GM12878 (cell line): ENCODE measurements around the gene STARD13. TPM values are rescaled to one million over a fixed set of nuclear protein-coding genes. Genes with fewer than 3 reads are reported as not detected.

Experiments used
- ATAC-seq: fragments of 200-7000 bp; cut with Tn5 transposase; 3 replicates; pipeline ENCODE4 v1.9.1; 2020; ENCODE audit warnings: mild to moderate bottlenecking, moderate library complexity
- BruUV-seq: library from RNA; stranded (reverse); fragments of 400-500 nt; replicated peaks from 2 replicates; lab custom pipeline; 2021; lab: Mats Ljungman, UMichigan
- CTCF ChIA-PET: fragments of 300-600 bp; sonication (Branson Sonifier 250); formaldehyde crosslinking; extraction: SDS; loops from one replicate; lab custom pipeline; 2021; ENCODE audit warnings: inconsistent platforms; lab: Yijun Ruan, JAX
- POLR2A ChIA-PET: fragments of 350-600 bp; formaldehyde crosslinking; extraction: SDS; loops from one replicate; lab custom pipeline; 2021; ENCODE audit warnings: inconsistent platforms; lab: Charles Lee
- RAD21 ChIA-PET: fragments of 300-600 bp; sonication (Branson Sonifier 250); formaldehyde crosslinking; loops from one replicate; lab custom pipeline; 2023; ENCODE audit warnings: antibody characterized with exemption; ENCODE audit not compliant: unreplicated experiment; lab: Charles Lee
- SMC1A ChIA-PET: fragments of 300-600 bp; sonication (Branson Sonifier 250); formaldehyde crosslinking; loops from one replicate; lab custom pipeline; 2023; ENCODE audit not compliant: unreplicated experiment, uncharacterized antibody; lab: Charles Lee
- DNase-seq: peaks from one replicate; pipeline ENCODE4 v3.0.0-alpha.2; 2011; ENCODE audit warnings: low read depth, low spot score
- FAIRE-seq: peaks from 3 replicates; lab custom pipeline; 2011; peaks lifted over from hg19 to GRCh38; lab: Jason Lieb, UNC
- H2AFZ ChIP-seq: 2 replicates; pipeline ENCODE4 v1.6.0; 2011; ENCODE audit warnings: low read depth, low read length, control low read depth; ENCODE audit not compliant: control insufficient read depth
- H3K27ac ChIP-seq: 2 replicates; pipeline ENCODE4 v1.5.1; 2011; ENCODE audit warnings: control low read depth; ENCODE audit not compliant: control insufficient read depth, insufficient read depth
- H3K27me3 ChIP-seq, 2 experiments: replicated peaks in 1 of 2; 2 replicates each; pipeline versions ENCODE4 v1.6.0 to v1.6.1; 2011; ENCODE audit warnings: low read length in 1 of 2; ENCODE audit not compliant: control insufficient read depth in 2 of 2, insufficient read depth in 2 of 2
- H3K36me3 ChIP-seq, 2 experiments: 2 replicates each; pipeline ENCODE4 v1.5.1; 2011; ENCODE audit warnings: low read length in 1 of 2; ENCODE audit not compliant: control insufficient read depth in 2 of 2, insufficient read depth in 2 of 2
- H3K4me1 ChIP-seq: 2 replicates; pipeline ENCODE4 v1.6.1; 2011; ENCODE audit warnings: mild to moderate bottlenecking, low read length, moderate library complexity, mixed read lengths; ENCODE audit not compliant: control insufficient read depth, insufficient read depth
- H3K4me2 ChIP-seq: 2 replicates; pipeline ENCODE4 v1.6.0; 2011; ENCODE audit warnings: control low read depth; ENCODE audit not compliant: control insufficient read depth, insufficient read depth
- H3K4me3 ChIP-seq: fragments of 200-600 bp; sonication (generic); 2 replicates; pipeline ENCODE4 v1.5.1; 2016
- H3K79me2 ChIP-seq: 2 replicates; pipeline ENCODE4 v1.6.0; 2011; ENCODE audit warnings: low read length; ENCODE audit not compliant: control insufficient read depth, insufficient read depth
- H3K9ac ChIP-seq: 2 replicates; pipeline ENCODE4 v1.8.0; 2011; ENCODE audit warnings: low read length, control low read depth, mixed read lengths; ENCODE audit not compliant: control insufficient read depth, insufficient read depth
- H3K9me3 ChIP-seq: replicated peaks from 3 replicates; pipeline ENCODE4 v1.5.1; 2011; ENCODE audit warnings: mild to moderate bottlenecking, low read length; ENCODE audit not compliant: control insufficient read depth, insufficient read depth
- H4K20me1 ChIP-seq: 2 replicates; pipeline ENCODE4 v1.6.0; 2011; ENCODE audit not compliant: control insufficient read depth, insufficient read depth
- CBX5 ChIP-seq: sonication (generic); IDR thresholded peaks from 2 replicates; pipeline ENCODE4 v1.6.1; 2016; ENCODE audit warnings: low read depth, moderate library complexity, mild to moderate bottlenecking, inconsistent platforms
- CUX1 ChIP-seq: IDR thresholded peaks from 2 replicates; pipeline ENCODE4 v1.6.1; 2012; ENCODE audit warnings: improper control_type of control experiment, low read depth, low read length; ENCODE audit not compliant: insufficient replicate concordance
- ETV6 ChIP-seq, 2 experiments: fragments of 450-650 bp in 1 of 2; IDR thresholded peaks in 1 of 2; conservative IDR thresholded peaks in 1 of 2; 2 replicates each; pipeline ENCODE4 v1.6.1; 2014; ENCODE audit warnings: antibody characterized with exemption in 1 of 2, borderline replicate concordance in 1 of 2, low read depth in 1 of 2, mild to moderate bottlenecking in 1 of 2, moderate library complexity in 1 of 2
- RCOR1 ChIP-seq: conservative IDR thresholded peaks from 2 replicates; pipeline ENCODE4 v1.6.1; 2012; ENCODE audit warnings: low read depth, low read length, improper control_type of control experiment
- ZBTB40 ChIP-seq: fragments of 450-650 bp; IDR thresholded peaks from 2 replicates; pipeline ENCODE4 v1.6.1; 2016; ENCODE audit warnings: mild to moderate bottlenecking, moderate library complexity, borderline replicate concordance
- ZZZ3 ChIP-seq: IDR thresholded peaks from 2 replicates; pipeline ENCODE4 v1.6.1; 2011; ENCODE audit warnings: low read depth; ENCODE audit not compliant: control insufficient read depth, insufficient read length
- WGBS: methylation state at CpG from one replicate; pipeline ENCODE4 v1.1.6; 2016; ENCODE audit warnings: low lambda C conversion rate; ENCODE audit not compliant: insufficient replicate concordance, insufficient coverage; ENCODE audit errors: missing lambda C conversion rate; 5-methylcytosine and 5-hydroxymethylcytosine counted together
- in situ Hi-C: fragments of 300-500 bp; cut with MboI; formaldehyde crosslinking; loops from 9 replicates; pipeline ENCODE4 v1.14.3; 2018; ENCODE audit warnings: mixed read lengths
- intact Hi-C: fragments of 100-400 bp; cut with micrococcal nuclease; formaldehyde crosslinking; loops from one replicate; pipeline ENCODE4 v1.14.2; 2022; ENCODE audit not compliant: unreplicated experiment
- polyA plus RNA-seq, 11 experiments: library from polyadenylated mRNA; depleted of rRNA in 4 of 11; unstranded in 6 of 11; stranded (reverse) in 5 of 11; fragments of >200 nt; fragmentation: Nextera tagmentation in 4 of 11; fragmentation: Illumina TruSeq in 1 of 11; extraction: Ambion mirVana in 4 of 11; extraction: Trizol in 1 of 11; gene quantifications; 1 replicate in 1 of 11; 2 replicates in 10 of 11; pipeline versions ENCODE4 v1.2.1 to v1.2.3, GENCODE V29; 2011 to 2016; ENCODE audit warnings: inconsistent platforms in 2 of 11, missing spikeins in 2 of 11, low read depth in 1 of 11
- total RNA-seq, 4 experiments: library from RNA; depleted of rRNA in 3 of 4; stranded (reverse); fragments of >200 nt in 3 of 4; fragmentation: Illumina TruSeq in 1 of 4; extraction: Trizol in 1 of 4; gene quantifications; 2 replicates each; pipeline versions ENCODE4 v1.2.1 to v1.2.3, GENCODE V29; 2013 to 2021
- TF ChIP-seq, protein P1 (sequence below): fragments of 450-650 bp; IDR thresholded peaks from 2 replicates; pipeline ENCODE4 v1.6.1; 2014; ENCODE audit warnings: mild to moderate bottlenecking
- TF ChIP-seq, protein P2 (sequence below): fragments of 450-650 bp; conservative IDR thresholded peaks from 2 replicates; pipeline ENCODE4 v1.6.1; 2017; ENCODE audit warnings: mild to moderate bottlenecking, moderate library complexity

STARD13 gene
- total and polyA plus RNA-seq, 10 of the 15 experiments (the other 5 are each of a cell fraction or from before 2014, with no cell fraction given) = 4.0 to 41.6 (median 10.1) TPM

GRCh38 chr13:33277946-33278345 lies 7.6 kb downstream of the STARD13 start:
- Histone ChIP-seq H4K20me1 (no peaks in the 10 kb centered on the region), H3K9me3 (no peaks in the 10 kb centered on the region), H3K27me3 (no peaks in the 10 kb centered on the region), H3K4me3 (no peak overlapping the region), H3K4me2 (no peak overlapping the region), H3K9ac (no peak overlapping the region), H3K4me1 (no peaks in the 10 kb centered on the region), H3K36me3 (no peaks in the 10 kb centered on the region), H2AFZ (no peak overlapping the region), H3K79me2 (no peaks in the 10 kb centered on the region), H3K27ac (no peak overlapping the region)
- BruUV-seq = no TSS peak
- FAIRE-seq = no peak
- ChIA-PET POLR2A (no interaction called here), SMC1A (interaction anchor here (0.8 kb wide), 1 partner anchor 12 kb away, joined by 4 read pairs; no protein-coding TSS in a partner anchor), RAD21 (no interaction called here), CTCF (interaction anchor here (0.6 to 0.8 kb wide), 2 partner anchors 156 to 314 kb away, joined by 3 read pairs; no protein-coding TSS in a partner anchor)
- intact Hi-C loops = no loop called here
- ATAC-seq = no peak
- in situ Hi-C loops = no loop called here
- whole genome bisulfite sequencing = 100% methylated on average over 1 of the region's 1 CpG
- no peak for DNase-seq
- TF ChIP-seq ZBTB40 (no peak), CUX1 (no peak), CBX5 (no peak), ETV6 (conservative IDR thresholded peaks at IDR 0.05 in 1 of 2, IDR thresholded peaks at IDR 0.05 in 1 of 2; ENCODE audit: borderline replicate concordance in 1 of 2, low read depth in 1 of 2) (no peak), RCOR1 (no peak), ZZZ3 (no peak)
- TF ChIP-seq, protein P1, sequence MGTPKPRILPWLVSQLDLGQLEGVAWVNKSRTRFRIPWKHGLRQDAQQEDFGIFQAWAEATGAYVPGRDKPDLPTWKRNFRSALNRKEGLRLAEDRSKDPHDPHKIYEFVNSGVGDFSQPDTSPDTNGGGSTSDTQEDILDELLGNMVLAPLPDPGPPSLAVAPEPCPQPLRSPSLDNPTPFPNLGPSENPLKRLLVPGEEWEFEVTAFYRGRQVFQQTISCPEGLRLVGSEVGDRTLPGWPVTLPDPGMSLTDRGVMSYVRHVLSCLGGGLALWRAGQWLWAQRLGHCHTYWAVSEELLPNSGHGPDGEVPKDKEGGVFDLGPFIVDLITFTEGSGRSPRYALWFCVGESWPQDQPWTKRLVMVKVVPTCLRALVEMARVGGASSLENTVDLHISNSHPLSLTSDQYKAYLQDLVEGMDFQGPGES = no peak
- TF ChIP-seq, protein P2, sequence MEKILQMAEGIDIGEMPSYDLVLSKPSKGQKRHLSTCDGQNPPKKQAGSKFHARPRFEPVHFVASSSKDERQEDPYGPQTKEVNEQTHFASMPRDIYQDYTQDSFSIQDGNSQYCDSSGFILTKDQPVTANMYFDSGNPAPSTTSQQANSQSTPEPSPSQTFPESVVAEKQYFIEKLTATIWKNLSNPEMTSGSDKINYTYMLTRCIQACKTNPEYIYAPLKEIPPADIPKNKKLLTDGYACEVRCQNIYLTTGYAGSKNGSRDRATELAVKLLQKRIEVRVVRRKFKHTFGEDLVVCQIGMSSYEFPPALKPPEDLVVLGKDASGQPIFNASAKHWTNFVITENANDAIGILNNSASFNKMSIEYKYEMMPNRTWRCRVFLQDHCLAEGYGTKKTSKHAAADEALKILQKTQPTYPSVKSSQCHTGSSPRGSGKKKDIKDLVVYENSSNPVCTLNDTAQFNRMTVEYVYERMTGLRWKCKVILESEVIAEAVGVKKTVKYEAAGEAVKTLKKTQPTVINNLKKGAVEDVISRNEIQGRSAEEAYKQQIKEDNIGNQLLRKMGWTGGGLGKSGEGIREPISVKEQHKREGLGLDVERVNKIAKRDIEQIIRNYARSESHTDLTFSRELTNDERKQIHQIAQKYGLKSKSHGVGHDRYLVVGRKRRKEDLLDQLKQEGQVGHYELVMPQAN = no peak
